Measurements from ENCODE around the gene HS3ST6.

GRCh38 chr16:1863681-1864460 lies 54.3 kb downstream of the HS3ST6 start:
- TF ChIP-seq POLR2AphosphoS5 (IDR thresholded peaks at IDR 0.05; ENCODE audit: low read depth, low read length) (no peak), TAF1 (IDR thresholded peaks at IDR 0.05; ENCODE audit: borderline replicate concordance, insufficient read depth, low read length) (no peak), REST (IDR thresholded peaks at IDR 0.05; ENCODE audit: insufficient read depth in 1 of 2, low read depth in 2 of 2, low read length in 2 of 2) (no peak), SIN3A (IDR thresholded peaks at IDR 0.05; ENCODE audit: borderline replicate concordance, insufficient read depth, low read length) (no peak), FOXP2 (optimal IDR thresholded peaks at IDR 0.05; ENCODE audit: borderline replicate concordance, extremely low read depth, extremely low read length, insufficient read depth) (no peak)
